SK-N-MC (cell line): Measurements from ENCODE around the gene RBM12.
"Not testable (repeated sequence)": the region's sequence is repeated elsewhere in the genome, so short reads cannot be mapped to it uniquely, and the experiment has no call there.

Source experiments
- EZH2 ChIP-seq: fragments of 200-600 bp; sonication (generic); IDR thresholded peaks from one replicate; pipeline ENCODE4 v1.6.1; 2017; ENCODE audit warnings: antibody characterized with exemption
- POLR2AphosphoS5 ChIP-seq: IDR thresholded peaks from 2 replicates; pipeline ENCODE4 v1.6.1; 2012; ENCODE audit warnings: mild to moderate bottlenecking, low read depth, low read length, borderline replicate concordance

GRCh38 chr20:35705894-35706293 is 41.2 kb upstream of the RBM12 start:
- not testable (repeated sequence) for TF ChIP-seq EZH2
- 0 out of 2 replicates have a peak, but pooled peaks have one; percentile 28 for TF ChIP-seq POLR2AphosphoS5
